ENCODE results near the gene JARID2.
A peak's percentile ranks its signal among the peaks of the same experiment; 100 is the strongest.

The JARID2 gene

DNA sequence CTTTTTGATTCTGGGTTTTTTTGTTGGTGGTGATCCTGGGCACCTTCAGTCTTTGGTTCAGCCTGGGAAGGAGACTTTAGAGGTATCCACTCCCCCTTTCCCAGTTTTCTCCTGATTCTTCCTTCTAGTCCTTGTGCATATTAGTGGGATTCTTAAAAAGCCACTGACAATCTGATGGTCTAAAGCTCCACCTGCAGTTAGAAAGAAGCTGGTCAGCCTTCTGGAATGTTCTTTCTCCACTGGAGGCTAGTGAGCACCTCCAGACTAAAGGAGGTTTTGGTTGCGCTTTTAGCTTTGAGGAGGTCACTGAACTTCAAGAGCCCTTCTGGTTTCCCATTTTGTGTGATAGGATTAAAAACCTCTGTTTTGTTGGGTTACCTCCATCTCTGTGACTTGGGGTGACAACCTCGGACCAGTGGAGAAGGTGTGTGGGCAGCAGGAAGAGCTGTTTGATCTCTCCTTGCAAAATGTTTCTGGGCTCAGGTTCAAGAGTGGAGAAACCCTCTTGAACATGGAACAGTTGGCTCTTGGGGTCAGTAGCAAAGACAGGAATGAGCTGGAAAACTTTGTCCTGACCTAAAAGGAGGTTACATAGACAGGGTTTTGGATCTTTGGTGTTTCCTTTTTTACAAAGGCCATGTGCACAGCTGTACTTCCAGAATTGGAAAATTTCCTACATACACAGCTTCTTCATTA lies 29.0 kb downstream of the JARID2 start:
- no peak overlapping the region for H3K4me3 ChIP-seq
- no peak overlapping the region for H3K9ac ChIP-seq (ENCODE audit: insufficient read length)
- peaks cover 4% of the 10 kb centered on the region for H3K36me3 ChIP-seq (ENCODE audit: insufficient read depth, low read length)
- no peaks in the 10 kb centered on the region for H3K9me3 ChIP-seq (ENCODE audit: low read depth, low read length)
- DNase-seq (ENCODE audit: low read depth, low spot score) = no peak
- no peak overlapping the region for H3K27ac ChIP-seq
- no peak for TF ChIP-seq EZH2 (IDR thresholded peaks at IDR 0.05)
- TF ChIP-seq POLR2AphosphoS5 (IDR thresholded peaks at IDR 0.05; ENCODE audit: borderline replicate concordance, low read depth, low read length) = no peak
- TF ChIP-seq FOXP2 (optimal IDR thresholded peaks at IDR 0.05; ENCODE audit: control extremely low read depth, extremely low read length, insufficient read depth) = no peak

- no peaks in the 10 kb centered on the region for H3K9me3 ChIP-seq (ENCODE audit: low read depth, low read length)
- TF ChIP-seq POLR2AphosphoS5 (IDR thresholded peaks at IDR 0.05; ENCODE audit: borderline replicate concordance, low read depth, low read length) = no peak
- TF ChIP-seq EZH2 (IDR thresholded peaks at IDR 0.05) = no peak
- TF ChIP-seq FOXP2 (optimal IDR thresholded peaks at IDR 0.05; ENCODE audit: control extremely low read depth, extremely low read length, insufficient read depth) = no peak
- DNase-seq (ENCODE audit: low read depth, low spot score) = no peak
- peaks cover 10% of the 10 kb centered on the region for H3K36me3 ChIP-seq (ENCODE audit: insufficient read depth, low read length)
- H3K27ac ChIP-seq = peak overlapping the region; percentile 13; the same call in 1 of the 2 replicates
- no peak overlapping the region for H3K9ac ChIP-seq (ENCODE audit: insufficient read length)
- H3K4me3 ChIP-seq = no peak overlapping the region
Measured at GRCh38 chr6:15276036-15276985, 30.4 kb downstream of the JARID2 start.

DNA sequence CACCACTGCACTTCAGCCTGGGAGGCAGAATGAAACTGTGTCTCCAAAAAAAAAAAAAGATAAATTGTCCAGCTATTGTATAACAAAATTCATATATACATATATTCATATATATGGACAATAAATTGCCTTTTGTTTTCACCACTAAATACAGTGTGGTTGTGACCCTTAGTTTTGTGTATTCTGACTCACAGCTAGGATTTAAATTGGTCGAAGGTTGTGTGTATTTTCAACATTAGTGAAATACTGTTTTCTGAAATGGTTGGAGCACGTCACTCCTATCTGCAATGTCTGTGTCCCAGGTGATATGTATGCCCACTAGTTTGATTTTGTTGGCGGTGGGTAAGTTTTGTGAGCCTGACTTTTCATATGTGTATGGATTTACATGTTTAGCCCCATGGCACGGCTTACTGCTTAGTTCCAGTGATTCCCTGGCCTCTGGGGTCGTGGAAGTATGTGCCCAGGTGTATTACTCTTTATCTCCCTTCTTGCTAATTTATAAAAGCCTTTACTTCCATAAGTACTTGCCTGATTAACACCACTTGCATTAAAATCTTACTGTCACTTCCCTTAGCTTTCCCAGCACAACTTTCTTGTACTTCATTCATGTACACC lies 33.3 kb downstream of the JARID2 start:
- no peaks in the 10 kb centered on the region for H3K9me3 ChIP-seq (ENCODE audit: low read depth, low read length)
- H3K9ac ChIP-seq (ENCODE audit: insufficient read length) = no peak overlapping the region
- no peak for DNase-seq (ENCODE audit: low read depth, low spot score)
- TF ChIP-seq EZH2 (IDR thresholded peaks at IDR 0.05) (no peak), POLR2AphosphoS5 (IDR thresholded peaks at IDR 0.05; ENCODE audit: borderline replicate concordance, low read depth, low read length) (no peak), FOXP2 (optimal IDR thresholded peaks at IDR 0.05; ENCODE audit: control extremely low read depth, extremely low read length, insufficient read depth) (no peak)
- H3K27ac ChIP-seq = peak overlapping the region; percentile 60
- H3K36me3 ChIP-seq (ENCODE audit: insufficient read depth, low read length) = peaks cover 10% of the 10 kb centered on the region
- H3K4me3 ChIP-seq = peak overlapping the region; percentile 11; the same call in 1 of the 2 replicates

DNA sequence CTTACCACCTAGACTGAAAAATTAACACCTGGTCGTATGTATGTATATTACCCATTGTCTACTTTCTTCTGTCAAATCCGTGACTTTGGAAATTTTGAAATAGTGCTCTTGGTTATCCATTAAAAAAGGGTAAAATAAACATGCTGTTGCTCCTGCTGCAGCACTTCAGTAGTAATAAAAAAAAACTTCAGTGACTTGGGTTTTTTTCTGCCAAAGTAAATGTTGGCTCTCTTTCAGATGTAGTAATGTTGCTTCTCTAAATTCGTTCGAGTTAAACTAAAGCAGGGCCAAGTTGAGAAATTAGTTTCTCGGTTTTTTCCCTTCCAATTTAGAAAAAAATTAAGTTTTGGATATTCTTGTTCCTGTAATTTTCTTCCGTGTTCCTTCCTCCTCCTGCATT lies 34.2 kb downstream of the JARID2 start:
- Histone ChIP-seq H3K9me3 (ENCODE audit: low read depth, low read length) (no peaks in the 10 kb centered on the region), H3K9ac (ENCODE audit: insufficient read length) (no peak overlapping the region), H3K27ac (peak overlapping the region; percentile 60), H3K4me3 (peak overlapping the region; percentile 11; the same call in 1 of the 2 replicates), H3K36me3 (ENCODE audit: insufficient read depth, low read length) (peaks cover 10% of the 10 kb centered on the region)
- no peak for DNase-seq (ENCODE audit: low read depth, low spot score)
- no peak for TF ChIP-seq EZH2 (IDR thresholded peaks at IDR 0.05)
- TF ChIP-seq POLR2AphosphoS5 (IDR thresholded peaks at IDR 0.05; ENCODE audit: borderline replicate concordance, low read depth, low read length) = no peak
- TF ChIP-seq FOXP2 (optimal IDR thresholded peaks at IDR 0.05; ENCODE audit: control extremely low read depth, extremely low read length, insufficient read depth) = no peak

DNA sequence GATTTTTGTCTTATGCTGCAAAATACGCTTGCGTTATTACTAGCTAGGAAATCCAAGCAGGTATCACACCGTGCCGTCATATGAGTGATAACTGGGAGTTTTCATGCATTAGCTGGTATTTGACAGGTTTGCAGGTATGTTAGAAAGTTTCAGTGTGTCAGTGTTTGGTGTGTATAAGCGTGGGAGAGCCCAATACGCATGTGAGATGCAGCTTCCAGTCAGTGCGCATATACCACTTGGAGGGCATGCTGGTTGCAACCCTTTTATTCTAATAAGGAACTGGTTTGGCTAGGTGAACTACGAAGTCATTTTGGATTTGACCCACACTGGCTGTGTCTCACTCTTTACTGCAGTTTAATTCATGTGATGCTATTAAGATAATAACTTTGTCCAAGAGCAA lies 35.1 kb downstream of the JARID2 start:
- Histone ChIP-seq H3K4me3 (no peak overlapping the region), H3K36me3 (ENCODE audit: insufficient read depth, low read length) (peaks cover 15% of the 10 kb centered on the region), H3K9me3 (ENCODE audit: low read depth, low read length) (no peaks in the 10 kb centered on the region), H3K27ac (no peak overlapping the region), H3K9ac (ENCODE audit: insufficient read length) (no peak overlapping the region)
- no peak for TF ChIP-seq POLR2AphosphoS5 (IDR thresholded peaks at IDR 0.05; ENCODE audit: borderline replicate concordance, low read depth, low read length)
- TF ChIP-seq FOXP2 (optimal IDR thresholded peaks at IDR 0.05; ENCODE audit: control extremely low read depth, extremely low read length, insufficient read depth) = no peak
- no peak for DNase-seq (ENCODE audit: low read depth, low spot score)

GRCh38 chr6:15282334-15282733 lies 36.5 kb downstream of the JARID2 start:
- H3K9ac ChIP-seq (ENCODE audit: insufficient read length) = no peak overlapping the region
- DNase-seq (ENCODE audit: low read depth, low spot score) = no peak
- H3K4me3 ChIP-seq = no peak overlapping the region
- no peak overlapping the region for H3K27ac ChIP-seq
- TF ChIP-seq EZH2 (IDR thresholded peaks at IDR 0.05) (no peak), POLR2AphosphoS5 (IDR thresholded peaks at IDR 0.05; ENCODE audit: borderline replicate concordance, low read depth, low read length) (no peak), FOXP2 (optimal IDR thresholded peaks at IDR 0.05; ENCODE audit: control extremely low read depth, extremely low read length, insufficient read depth) (no peak)
- peaks cover 21% of the 10 kb centered on the region for H3K36me3 ChIP-seq (ENCODE audit: insufficient read depth, low read length)
- no peaks in the 10 kb centered on the region for H3K9me3 ChIP-seq (ENCODE audit: low read depth, low read length)

DNA sequence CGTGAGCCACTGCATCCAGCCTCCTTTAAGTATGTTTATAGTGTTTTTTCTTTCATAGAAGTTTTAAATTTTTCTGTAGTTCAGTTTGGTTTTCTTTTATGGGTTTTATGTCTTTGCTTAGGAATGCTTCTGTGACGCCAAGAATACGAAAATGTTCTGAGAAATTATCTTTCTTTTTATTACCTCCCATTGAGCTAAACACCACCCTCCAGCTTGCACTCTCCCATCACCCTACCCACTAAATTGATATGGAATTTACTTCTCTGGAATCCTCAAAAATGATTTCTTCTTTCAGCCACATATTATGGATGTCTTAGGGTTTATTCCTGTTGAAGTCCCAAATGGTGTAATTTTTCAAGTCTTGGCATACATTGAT lies 38.1 kb downstream of the JARID2 start:
- no peak for DNase-seq (ENCODE audit: low read depth, low spot score)
- Histone ChIP-seq H3K27ac (peak overlapping the region; percentile 63), H3K4me3 (no peak overlapping the region), H3K9me3 (ENCODE audit: low read depth, low read length) (no peaks in the 10 kb centered on the region), H3K9ac (ENCODE audit: insufficient read length) (no peak overlapping the region), H3K36me3 (ENCODE audit: insufficient read depth, low read length) (peaks cover 37% of the 10 kb centered on the region)
- TF ChIP-seq FOXP2 (optimal IDR thresholded peaks at IDR 0.05; ENCODE audit: control extremely low read depth, extremely low read length, insufficient read depth) (no peak), EZH2 (IDR thresholded peaks at IDR 0.05) (no peak), POLR2AphosphoS5 (IDR thresholded peaks at IDR 0.05; ENCODE audit: borderline replicate concordance, low read depth, low read length) (no peak)

GRCh38 chr6:15284743-15285142 lies 38.9 kb downstream of the JARID2 start:
- DNase-seq (ENCODE audit: low read depth, low spot score) = no peak
- Histone ChIP-seq H3K27ac (peak overlapping the region; percentile 63), H3K4me3 (peak overlapping the region; percentile 41; the same call in 1 of the 2 replicates), H3K9ac (ENCODE audit: insufficient read length) (no peak overlapping the region), H3K9me3 (ENCODE audit: low read depth, low read length) (no peaks in the 10 kb centered on the region), H3K36me3 (ENCODE audit: insufficient read depth, low read length) (peaks cover 45% of the 10 kb centered on the region)
- no peak for TF ChIP-seq FOXP2 (optimal IDR thresholded peaks at IDR 0.05; ENCODE audit: control extremely low read depth, extremely low read length, insufficient read depth)
